Measurements from ENCODE around the gene ZNF304.

- TF ChIP-seq POLR2A (IDR thresholded peaks at IDR 0.05; ENCODE audit: low read length): no peak
- TF ChIP-seq GATA1 (IDR thresholded peaks at IDR 0.05; ENCODE audit: low read depth, low read length): no peak
Measured at GRCh38 chr19:57374179-57374578, 23.1 kb downstream of the ZNF304 start.
